ENCODE measurements around the gene RTBDN. TPM values are rescaled to one million over a fixed set of nuclear protein-coding genes. Genes with fewer than 3 reads are reported as not detected.

The RTBDN gene
- total RNA-seq, 1 donor from 2014 or later, result not detected

DNA sequence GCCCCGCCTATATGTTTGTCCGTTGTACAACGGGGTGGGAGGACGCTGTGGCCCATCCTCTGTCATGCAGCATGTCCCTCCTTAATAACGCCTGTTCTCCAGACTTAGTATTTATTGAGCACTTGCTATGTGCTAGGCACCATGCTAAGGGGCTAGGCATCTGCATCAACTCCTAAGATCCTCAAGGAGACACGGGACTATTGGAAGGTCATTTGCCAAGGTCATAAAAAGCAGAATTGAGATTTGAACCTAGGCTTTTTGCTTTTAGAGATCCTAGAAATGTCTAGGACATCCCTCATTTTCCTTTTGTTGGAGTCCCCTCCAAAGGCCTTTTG is 2.1 kb upstream of the RTBDN start:
- no peaks in the 10 kb centered on the region for H3K79me2 ChIP-seq (ENCODE audit: low read depth)
- H2AFZ ChIP-seq (replicated peaks), result no peak overlapping the region
- no peak overlapping the region for H3K27ac ChIP-seq
- peaks cover 79% of the 10 kb centered on the region for H3K27me3 ChIP-seq
- Mint-ChIP-seq H3K4me3 (peak overlapping the region; percentile 61), H3K36me3 (no peaks in the 10 kb centered on the region), H3K9me3 (no peaks in the 10 kb centered on the region), H3K4me1 (peaks cover 51% of the 10 kb centered on the region), H3K27me3 (ENCODE audit: insufficient read depth, low read depth) (peaks cover 61% of the 10 kb centered on the region), H3K27ac (no peak overlapping the region)
- no peaks in the 10 kb centered on the region for H3K9me3 ChIP-seq (ENCODE audit: low read depth)
- peaks cover 36% of the 10 kb centered on the region for H4K20me1 ChIP-seq (ENCODE audit: low read depth)
- no peaks in the 10 kb centered on the region for H3K36me3 ChIP-seq
- TF ChIP-seq, protein P1, sequence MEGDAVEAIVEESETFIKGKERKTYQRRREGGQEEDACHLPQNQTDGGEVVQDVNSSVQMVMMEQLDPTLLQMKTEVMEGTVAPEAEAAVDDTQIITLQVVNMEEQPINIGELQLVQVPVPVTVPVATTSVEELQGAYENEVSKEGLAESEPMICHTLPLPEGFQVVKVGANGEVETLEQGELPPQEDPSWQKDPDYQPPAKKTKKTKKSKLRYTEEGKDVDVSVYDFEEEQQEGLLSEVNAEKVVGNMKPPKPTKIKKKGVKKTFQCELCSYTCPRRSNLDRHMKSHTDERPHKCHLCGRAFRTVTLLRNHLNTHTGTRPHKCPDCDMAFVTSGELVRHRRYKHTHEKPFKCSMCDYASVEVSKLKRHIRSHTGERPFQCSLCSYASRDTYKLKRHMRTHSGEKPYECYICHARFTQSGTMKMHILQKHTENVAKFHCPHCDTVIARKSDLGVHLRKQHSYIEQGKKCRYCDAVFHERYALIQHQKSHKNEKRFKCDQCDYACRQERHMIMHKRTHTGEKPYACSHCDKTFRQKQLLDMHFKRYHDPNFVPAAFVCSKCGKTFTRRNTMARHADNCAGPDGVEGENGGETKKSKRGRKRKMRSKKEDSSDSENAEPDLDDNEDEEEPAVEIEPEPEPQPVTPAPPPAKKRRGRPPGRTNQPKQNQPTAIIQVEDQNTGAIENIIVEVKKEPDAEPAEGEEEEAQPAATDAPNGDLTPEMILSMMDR (IDR thresholded peaks at IDR 0.05), result no peak
- TF ChIP-seq EZH2phosphoT487 (IDR thresholded peaks at IDR 0.05) (no peak), EZH2 (IDR thresholded peaks at IDR 0.05) (no peak)
- peaks cover 2% of the 10 kb centered on the region for H3K4me1 ChIP-seq
- no peak overlapping the region for H3K9ac ChIP-seq
- peak overlapping the region; percentile 66 for H3K4me2 ChIP-seq
- no peak overlapping the region for H3K4me3 ChIP-seq
- peaks cover 73% of the 10 kb centered on the region for H3F3A ChIP-seq (ENCODE audit: low read depth)
- DNase-seq (ENCODE audit: low spot score), result no peak

DNA sequence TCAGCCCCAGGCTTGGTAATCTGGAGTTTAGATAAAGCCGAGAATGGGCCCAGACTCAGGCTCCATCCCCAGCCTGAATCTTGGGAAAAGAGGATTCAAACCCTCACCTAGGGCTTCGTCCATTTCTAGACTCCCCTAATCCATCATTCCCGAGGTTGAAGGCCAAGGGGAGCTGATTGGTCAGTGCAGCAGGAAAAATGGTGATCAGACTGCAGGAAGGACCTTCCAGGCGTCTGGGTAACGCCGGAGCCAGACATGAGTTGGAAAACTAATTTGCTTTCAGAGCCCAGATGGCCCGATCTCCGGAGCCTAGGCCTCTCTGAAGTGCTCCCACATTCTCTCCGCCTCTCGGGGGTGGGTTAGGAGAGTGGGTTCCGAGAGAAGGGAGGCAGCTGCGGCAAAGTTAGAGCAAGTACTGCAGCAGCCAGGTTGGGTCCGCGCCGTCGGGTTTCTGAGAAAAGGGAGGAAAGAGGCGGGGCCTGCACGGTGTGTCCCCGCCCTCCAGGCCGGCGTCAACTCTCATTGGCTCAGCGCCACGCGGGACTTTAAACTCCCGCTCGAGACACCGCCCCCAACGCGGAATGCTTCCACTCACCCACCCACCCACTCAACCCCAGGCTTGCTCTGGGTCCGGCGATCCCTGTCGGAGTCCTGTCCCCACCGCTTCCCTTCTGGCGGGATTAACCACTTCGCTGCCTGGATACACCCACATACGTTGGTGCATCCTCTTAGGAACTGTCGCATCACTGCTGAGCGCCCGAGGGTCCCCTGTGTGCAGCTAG is 788 bp upstream of the RTBDN start:
- TF ChIP-seq EZH2phosphoT487 (IDR thresholded peaks at IDR 0.05) (peak; percentile 52), EZH2 (IDR thresholded peaks at IDR 0.05) (no peak)
- Mint-ChIP-seq H3K27ac (no peak overlapping the region), H3K27me3 (ENCODE audit: insufficient read depth, low read depth) (peaks cover 65% of the 10 kb centered on the region), H3K9me3 (peaks cover 4% of the 10 kb centered on the region), H3K4me3 (peak overlapping the region; percentile 83), H3K36me3 (no peaks in the 10 kb centered on the region), H3K4me1 (peaks cover 43% of the 10 kb centered on the region)
- H2AFZ ChIP-seq (replicated peaks), result no peak overlapping the region
- H3K27me3 ChIP-seq, result peaks cover 92% of the 10 kb centered on the region
- no peaks in the 10 kb centered on the region for H3K9me3 ChIP-seq (ENCODE audit: low read depth)
- H3K4me1 ChIP-seq, result no peaks in the 10 kb centered on the region
- peak; percentile 57 for DNase-seq (ENCODE audit: low spot score)
- no peak overlapping the region for H3K27ac ChIP-seq
- H3K36me3 ChIP-seq, result no peaks in the 10 kb centered on the region
- peaks cover 45% of the 10 kb centered on the region for H4K20me1 ChIP-seq (ENCODE audit: low read depth)
- H3K79me2 ChIP-seq (ENCODE audit: low read depth), result no peaks in the 10 kb centered on the region
- peaks cover 63% of the 10 kb centered on the region for H3F3A ChIP-seq (ENCODE audit: low read depth)
- no peak overlapping the region for H3K4me2 ChIP-seq
- no peak overlapping the region for H3K4me3 ChIP-seq
- H3K9ac ChIP-seq, result no peak overlapping the region

DNA sequence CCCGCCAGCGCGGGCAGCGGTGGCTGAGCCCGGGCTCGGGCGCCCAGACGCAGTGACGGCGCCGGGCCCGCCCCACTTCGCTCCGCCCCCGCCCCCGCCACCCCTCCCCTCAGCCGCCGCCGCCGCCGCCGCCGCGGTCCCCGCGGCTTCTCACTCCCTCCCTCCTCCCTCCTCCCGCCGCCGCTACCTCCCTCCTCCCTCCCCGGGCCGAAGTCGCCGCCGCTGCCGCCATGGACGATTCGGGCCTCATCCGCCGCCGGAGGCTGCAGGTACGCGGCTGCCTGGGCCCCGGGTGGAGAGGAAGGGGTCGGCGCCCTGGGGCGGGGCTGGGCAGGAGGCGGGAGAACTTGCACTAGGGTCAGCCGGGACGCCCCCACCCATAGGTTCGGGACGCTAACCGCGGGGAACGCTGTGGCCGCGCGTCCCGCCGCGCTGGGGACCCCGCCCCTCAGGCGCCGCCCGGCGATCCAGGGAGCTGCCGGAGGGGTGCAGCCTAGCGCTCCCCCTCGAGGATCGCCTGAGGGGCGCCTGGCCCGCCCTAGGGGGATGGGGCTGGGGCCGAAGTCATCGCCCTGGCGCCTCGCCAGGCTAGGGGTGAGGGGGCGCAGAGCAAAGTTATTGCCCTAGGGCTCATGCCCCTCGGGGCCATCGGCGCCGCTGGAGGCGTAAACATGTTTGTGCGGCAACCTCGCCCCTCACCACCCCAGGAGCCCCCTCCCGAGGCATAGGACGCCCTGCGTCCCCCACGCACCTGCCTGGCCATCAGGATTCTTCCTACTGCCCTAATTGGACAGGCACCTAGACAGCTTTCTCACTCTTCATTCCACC is 427 bp downstream of the RTBDN start:
- Mint-ChIP-seq H3K36me3 (no peaks in the 10 kb centered on the region), H3K4me3 (peak overlapping the region; percentile 83), H3K27ac (no peak overlapping the region), H3K4me1 (peaks cover 33% of the 10 kb centered on the region), H3K9me3 (peaks cover 4% of the 10 kb centered on the region), H3K27me3 (ENCODE audit: insufficient read depth, low read depth) (peaks cover 54% of the 10 kb centered on the region)
- H3K79me2 ChIP-seq (ENCODE audit: low read depth), result no peaks in the 10 kb centered on the region
- H3K9ac ChIP-seq, result no peak overlapping the region
- no peaks in the 10 kb centered on the region for H3K9me3 ChIP-seq (ENCODE audit: low read depth)
- peak overlapping the region; percentile 78 for H3K4me3 ChIP-seq
- peaks cover 51% of the 10 kb centered on the region for H3F3A ChIP-seq (ENCODE audit: low read depth)
- DNase-seq (ENCODE audit: low spot score), result peak; percentile 81
- peaks cover 51% of the 10 kb centered on the region for H4K20me1 ChIP-seq (ENCODE audit: low read depth)
- H3K4me2 ChIP-seq, result peak overlapping the region; percentile 89
- H3K36me3 ChIP-seq, result no peaks in the 10 kb centered on the region
- TF ChIP-seq, protein P1 (IDR thresholded peaks at IDR 0.05), result no peak
- TF ChIP-seq EZH2 (IDR thresholded peaks at IDR 0.05) (no peak), EZH2phosphoT487 (IDR thresholded peaks at IDR 0.05) (peak; percentile 42)
- H2AFZ ChIP-seq (replicated peaks), result peak overlapping the region; percentile 83
- no peak overlapping the region for H3K27ac ChIP-seq
- peaks cover 97% of the 10 kb centered on the region for H3K27me3 ChIP-seq
- H3K4me1 ChIP-seq, result no peaks in the 10 kb centered on the region

Measured in neural progenitor cell (in vitro differentiated cells).